ENCODE results near the gene RNF112.
"Not testable (repeated sequence)": the region's sequence is repeated elsewhere in the genome, so short reads cannot be mapped to it uniquely, and the experiment has no call there.

RNF112 gene

GRCh38 chr17:19433727-19434340 lies 22.8 kb downstream of the RNF112 start:
- Histone ChIP-seq H3K9me2 (replicated peaks; ENCODE audit: low read depth, low read length) (no peaks in the 10 kb centered on the region), H3F3A (ENCODE audit: low read depth) (no peaks in the 10 kb centered on the region), H3K36me3 (ENCODE audit: insufficient read depth, low read length) (no peaks in the 10 kb centered on the region), H3K9ac (ENCODE audit: low read depth, low read length, poor library complexity, severe bottlenecking) (no peak overlapping the region), H3K4me1 (ENCODE audit: insufficient read depth, low read length, poor library complexity, severe bottlenecking) (no peaks in the 10 kb centered on the region), H3K27me3 (ENCODE audit: insufficient read depth, low read length, poor library complexity, severe bottlenecking) (no peaks in the 10 kb centered on the region), H4K20me1 (ENCODE audit: insufficient read depth, low read length, poor library complexity, severe bottlenecking) (no peaks in the 10 kb centered on the region), H2AFZ (ENCODE audit: low read length) (no peak overlapping the region), H3K9me3 (ENCODE audit: insufficient read depth, low read depth, low read length) (no peaks in the 10 kb centered on the region), H3K79me2 (ENCODE audit: insufficient read depth, low read length) (no peaks in the 10 kb centered on the region), H3K4me2 (ENCODE audit: low read depth, low read length, poor library complexity, severe bottlenecking) (no peak overlapping the region), H3K4me3 (ENCODE audit: low read length, poor library complexity, severe bottlenecking) (no peak overlapping the region)
- no peak for TF ChIP-seq EZH2phosphoT487 (IDR thresholded peaks at IDR 0.05; ENCODE audit: borderline replicate concordance)
- TF ChIP-seq, protein P1, sequence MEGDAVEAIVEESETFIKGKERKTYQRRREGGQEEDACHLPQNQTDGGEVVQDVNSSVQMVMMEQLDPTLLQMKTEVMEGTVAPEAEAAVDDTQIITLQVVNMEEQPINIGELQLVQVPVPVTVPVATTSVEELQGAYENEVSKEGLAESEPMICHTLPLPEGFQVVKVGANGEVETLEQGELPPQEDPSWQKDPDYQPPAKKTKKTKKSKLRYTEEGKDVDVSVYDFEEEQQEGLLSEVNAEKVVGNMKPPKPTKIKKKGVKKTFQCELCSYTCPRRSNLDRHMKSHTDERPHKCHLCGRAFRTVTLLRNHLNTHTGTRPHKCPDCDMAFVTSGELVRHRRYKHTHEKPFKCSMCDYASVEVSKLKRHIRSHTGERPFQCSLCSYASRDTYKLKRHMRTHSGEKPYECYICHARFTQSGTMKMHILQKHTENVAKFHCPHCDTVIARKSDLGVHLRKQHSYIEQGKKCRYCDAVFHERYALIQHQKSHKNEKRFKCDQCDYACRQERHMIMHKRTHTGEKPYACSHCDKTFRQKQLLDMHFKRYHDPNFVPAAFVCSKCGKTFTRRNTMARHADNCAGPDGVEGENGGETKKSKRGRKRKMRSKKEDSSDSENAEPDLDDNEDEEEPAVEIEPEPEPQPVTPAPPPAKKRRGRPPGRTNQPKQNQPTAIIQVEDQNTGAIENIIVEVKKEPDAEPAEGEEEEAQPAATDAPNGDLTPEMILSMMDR (conservative IDR thresholded peaks at IDR 0.05; ENCODE audit: low read length), result no peak

DNA sequence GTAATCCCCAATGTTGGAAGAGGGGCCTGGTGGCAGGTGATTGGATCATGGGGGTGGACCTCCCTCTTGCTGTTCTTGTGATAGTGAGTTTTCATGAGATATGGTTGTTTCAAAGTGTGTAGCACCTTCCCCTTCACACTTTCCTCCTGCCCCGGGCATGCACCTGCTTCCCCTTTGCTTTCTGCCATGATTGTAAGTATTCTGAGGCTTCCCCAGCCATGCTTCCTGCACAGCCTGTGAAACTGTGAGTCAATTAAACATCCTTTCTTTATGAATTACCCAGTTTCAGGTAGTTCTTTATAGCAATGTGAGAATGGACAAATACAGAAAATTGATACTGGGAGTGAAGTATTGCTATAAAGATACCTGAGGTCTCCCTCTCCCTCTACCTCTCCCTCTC lies 29.4 kb downstream of the RNF112 start:
- no peak overlapping the region for H3K4me2 ChIP-seq (ENCODE audit: low read depth, low read length, poor library complexity, severe bottlenecking)
- H3K9ac ChIP-seq (ENCODE audit: low read depth, low read length, poor library complexity, severe bottlenecking), result no peak overlapping the region
- no peak overlapping the region for H3K4me3 ChIP-seq (ENCODE audit: low read length, poor library complexity, severe bottlenecking)
- no peak for TF ChIP-seq EZH2phosphoT487 (IDR thresholded peaks at IDR 0.05; ENCODE audit: borderline replicate concordance)
- TF ChIP-seq, protein P1 (conservative IDR thresholded peaks at IDR 0.05; ENCODE audit: low read length), result no peak
- H3K79me2 ChIP-seq (ENCODE audit: insufficient read depth, low read length), result no peaks in the 10 kb centered on the region
- H3K9me2 ChIP-seq (replicated peaks; ENCODE audit: low read depth, low read length), result no peaks in the 10 kb centered on the region
- H4K20me1 ChIP-seq (ENCODE audit: insufficient read depth, low read length, poor library complexity, severe bottlenecking), result no peaks in the 10 kb centered on the region
- H3K36me3 ChIP-seq (ENCODE audit: insufficient read depth, low read length), result no peaks in the 10 kb centered on the region
- no peak overlapping the region for H2AFZ ChIP-seq (ENCODE audit: low read length)
- peaks cover 2% of the 10 kb centered on the region; the same call in 1 of the 2 replicates for H3K9me3 ChIP-seq (ENCODE audit: insufficient read depth, low read depth, low read length)
- no peaks in the 10 kb centered on the region for H3K27me3 ChIP-seq (ENCODE audit: insufficient read depth, low read length, poor library complexity, severe bottlenecking)
- H3F3A ChIP-seq (ENCODE audit: low read depth), result no peaks in the 10 kb centered on the region
- no peaks in the 10 kb centered on the region for H3K4me1 ChIP-seq (ENCODE audit: insufficient read depth, low read length, poor library complexity, severe bottlenecking)

GRCh38 chr17:19441288-19441687 lies 30.3 kb downstream of the RNF112 start:
- not testable (repeated sequence) for H3K36me3 ChIP-seq (ENCODE audit: insufficient read depth, low read length); H3K79me2 ChIP-seq (ENCODE audit: insufficient read depth, low read length); H3K4me2 ChIP-seq (ENCODE audit: low read depth, low read length, poor library complexity, severe bottlenecking); H3K9me3 ChIP-seq (ENCODE audit: insufficient read depth, low read depth, low read length); H3K27me3 ChIP-seq (ENCODE audit: insufficient read depth, low read length, poor library complexity, severe bottlenecking); H3K4me3 ChIP-seq (ENCODE audit: low read length, poor library complexity, severe bottlenecking); H2AFZ ChIP-seq (ENCODE audit: low read length); H3F3A ChIP-seq (ENCODE audit: low read depth); H4K20me1 ChIP-seq (ENCODE audit: insufficient read depth, low read length, poor library complexity, severe bottlenecking); H3K4me1 ChIP-seq (ENCODE audit: insufficient read depth, low read length, poor library complexity, severe bottlenecking); H3K9ac ChIP-seq (ENCODE audit: low read depth, low read length, poor library complexity, severe bottlenecking); H3K9me2 ChIP-seq (replicated peaks; ENCODE audit: low read depth, low read length)

DNA sequence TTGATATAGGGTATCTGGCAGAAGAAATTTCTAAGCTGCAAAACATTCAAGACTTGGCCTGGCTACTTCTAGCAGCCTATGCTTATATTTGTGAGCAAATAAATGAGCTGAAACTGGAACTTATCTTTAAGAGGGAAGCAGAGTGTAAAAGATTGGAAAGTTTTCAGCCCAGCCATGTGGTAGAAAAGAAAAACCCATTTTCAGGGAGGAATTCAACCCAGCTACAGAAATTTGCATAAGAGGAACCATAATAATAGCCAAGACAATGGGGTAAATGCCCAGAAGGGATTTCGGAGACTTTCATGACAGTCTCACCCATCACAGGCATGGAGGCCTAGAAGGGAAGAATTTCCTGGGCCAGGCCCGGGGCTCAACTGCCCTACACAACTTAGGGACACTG lies 31.7 kb downstream of the RNF112 start:
- Histone ChIP-seq H3K27me3 (ENCODE audit: insufficient read depth, low read length, poor library complexity, severe bottlenecking) (no peaks in the 10 kb centered on the region), H3K9me2 (replicated peaks; ENCODE audit: low read depth, low read length) (no peaks in the 10 kb centered on the region), H3K36me3 (ENCODE audit: insufficient read depth, low read length) (no peaks in the 10 kb centered on the region), H3K9me3 (ENCODE audit: insufficient read depth, low read depth, low read length) (peaks cover 2% of the 10 kb centered on the region; the same call in 1 of the 2 replicates), H3K79me2 (ENCODE audit: insufficient read depth, low read length) (no peaks in the 10 kb centered on the region), H3K4me2 (ENCODE audit: low read depth, low read length, poor library complexity, severe bottlenecking) (no peak overlapping the region), H2AFZ (ENCODE audit: low read length) (no peak overlapping the region), H3K4me3 (ENCODE audit: low read length, poor library complexity, severe bottlenecking) (no peak overlapping the region), H4K20me1 (ENCODE audit: insufficient read depth, low read length, poor library complexity, severe bottlenecking) (no peaks in the 10 kb centered on the region), H3F3A (ENCODE audit: low read depth) (no peaks in the 10 kb centered on the region), H3K4me1 (ENCODE audit: insufficient read depth, low read length, poor library complexity, severe bottlenecking) (no peaks in the 10 kb centered on the region), H3K9ac (ENCODE audit: low read depth, low read length, poor library complexity, severe bottlenecking) (no peak overlapping the region)
- TF ChIP-seq, protein P1 (conservative IDR thresholded peaks at IDR 0.05; ENCODE audit: low read length), result no peak
- no peak for TF ChIP-seq EZH2phosphoT487 (IDR thresholded peaks at IDR 0.05; ENCODE audit: borderline replicate concordance)

Data from Loucy (cell line).